OCI-LY1 (cell line): ENCODE data around the gene HOXC13.

Source experiments
- EZH2 ChIP-seq: fragments of 200-600 bp; sonication (generic), shearing (Covaris generic); IDR thresholded peaks from 2 replicates; pipeline ENCODE4 v1.8.0; 2017; ENCODE audit warnings: borderline replicate concordance, mixed run types, mild to moderate bottlenecking, antibody characterized with exemption, low read length, moderate library complexity, mixed read lengths
- TF ChIP-seq, protein P1 (sequence below): fragments of 200-600 bp; sonication (generic), shearing (Covaris generic); IDR thresholded peaks from 2 replicates; pipeline ENCODE4 v1.5.1; 2017; ENCODE audit warnings: mild to moderate bottlenecking, antibody characterized with exemption, low read length, moderate library complexity, mixed read lengths

DNA sequence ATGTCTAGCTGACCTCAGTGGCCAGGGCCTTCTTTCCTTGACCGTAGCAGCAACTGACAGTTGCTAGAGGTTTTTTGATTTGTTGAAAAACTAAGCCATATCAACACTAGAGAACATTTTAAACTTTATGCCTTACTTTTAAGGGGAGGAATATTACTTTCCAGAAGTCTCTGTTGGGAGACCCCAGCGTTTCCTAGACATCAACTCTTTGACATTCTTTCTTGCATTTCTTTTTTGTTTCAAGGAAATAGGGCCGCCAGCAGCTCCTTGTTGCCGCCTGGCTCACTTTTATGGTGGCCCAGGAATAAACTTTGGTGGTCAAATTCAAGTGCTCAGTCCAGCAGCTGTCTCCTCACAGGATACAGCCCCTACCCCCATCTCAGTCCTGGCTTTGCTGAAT is 31.8 kb downstream of the HOXC13 start:
- TF ChIP-seq, protein P1, sequence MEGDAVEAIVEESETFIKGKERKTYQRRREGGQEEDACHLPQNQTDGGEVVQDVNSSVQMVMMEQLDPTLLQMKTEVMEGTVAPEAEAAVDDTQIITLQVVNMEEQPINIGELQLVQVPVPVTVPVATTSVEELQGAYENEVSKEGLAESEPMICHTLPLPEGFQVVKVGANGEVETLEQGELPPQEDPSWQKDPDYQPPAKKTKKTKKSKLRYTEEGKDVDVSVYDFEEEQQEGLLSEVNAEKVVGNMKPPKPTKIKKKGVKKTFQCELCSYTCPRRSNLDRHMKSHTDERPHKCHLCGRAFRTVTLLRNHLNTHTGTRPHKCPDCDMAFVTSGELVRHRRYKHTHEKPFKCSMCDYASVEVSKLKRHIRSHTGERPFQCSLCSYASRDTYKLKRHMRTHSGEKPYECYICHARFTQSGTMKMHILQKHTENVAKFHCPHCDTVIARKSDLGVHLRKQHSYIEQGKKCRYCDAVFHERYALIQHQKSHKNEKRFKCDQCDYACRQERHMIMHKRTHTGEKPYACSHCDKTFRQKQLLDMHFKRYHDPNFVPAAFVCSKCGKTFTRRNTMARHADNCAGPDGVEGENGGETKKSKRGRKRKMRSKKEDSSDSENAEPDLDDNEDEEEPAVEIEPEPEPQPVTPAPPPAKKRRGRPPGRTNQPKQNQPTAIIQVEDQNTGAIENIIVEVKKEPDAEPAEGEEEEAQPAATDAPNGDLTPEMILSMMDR, result no peak
- no peak for TF ChIP-seq EZH2
